ENCODE results near the gene FAM174C. TPM values are rescaled to one million over a fixed set of nuclear protein-coding genes. Genes with fewer than 3 reads are reported as not detected.
A peak's percentile ranks its signal among the peaks of the same experiment; 100 is the strongest.

FAM174C gene
- total and polyA plus RNA-seq, 11 donors = 11.6 to 56.4 (median 23.8) TPM

DNA sequence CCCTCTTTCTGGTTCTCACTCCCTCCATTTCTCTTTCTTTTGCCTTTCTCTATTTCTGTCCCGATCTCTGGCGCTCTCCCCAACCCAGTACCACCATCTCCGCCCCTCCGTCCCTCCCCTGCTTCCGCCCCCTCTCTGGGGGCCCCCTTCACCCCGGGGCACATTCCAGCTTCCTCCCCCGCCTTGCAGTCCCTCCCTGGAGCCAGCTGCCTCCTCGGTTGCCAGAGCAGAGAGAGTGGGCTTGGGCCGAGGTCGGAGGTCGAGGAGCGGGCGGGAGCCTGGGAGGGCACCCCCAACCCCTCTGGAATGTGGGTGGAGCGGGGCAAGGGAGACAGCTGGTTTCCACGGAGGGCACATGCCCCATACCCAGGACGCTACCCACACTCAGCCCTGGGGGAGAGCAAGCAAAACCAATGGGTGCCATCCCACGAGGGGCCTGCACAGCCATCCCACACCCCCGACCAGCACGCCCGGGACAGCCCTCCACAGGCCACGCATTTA, 12.7 kb upstream of the FAM174C start:
- no peak for ATAC-seq
- no peak for TF ChIP-seq POLR2A (IDR thresholded peaks at IDR 0.05)
- TF ChIP-seq, protein P1, sequence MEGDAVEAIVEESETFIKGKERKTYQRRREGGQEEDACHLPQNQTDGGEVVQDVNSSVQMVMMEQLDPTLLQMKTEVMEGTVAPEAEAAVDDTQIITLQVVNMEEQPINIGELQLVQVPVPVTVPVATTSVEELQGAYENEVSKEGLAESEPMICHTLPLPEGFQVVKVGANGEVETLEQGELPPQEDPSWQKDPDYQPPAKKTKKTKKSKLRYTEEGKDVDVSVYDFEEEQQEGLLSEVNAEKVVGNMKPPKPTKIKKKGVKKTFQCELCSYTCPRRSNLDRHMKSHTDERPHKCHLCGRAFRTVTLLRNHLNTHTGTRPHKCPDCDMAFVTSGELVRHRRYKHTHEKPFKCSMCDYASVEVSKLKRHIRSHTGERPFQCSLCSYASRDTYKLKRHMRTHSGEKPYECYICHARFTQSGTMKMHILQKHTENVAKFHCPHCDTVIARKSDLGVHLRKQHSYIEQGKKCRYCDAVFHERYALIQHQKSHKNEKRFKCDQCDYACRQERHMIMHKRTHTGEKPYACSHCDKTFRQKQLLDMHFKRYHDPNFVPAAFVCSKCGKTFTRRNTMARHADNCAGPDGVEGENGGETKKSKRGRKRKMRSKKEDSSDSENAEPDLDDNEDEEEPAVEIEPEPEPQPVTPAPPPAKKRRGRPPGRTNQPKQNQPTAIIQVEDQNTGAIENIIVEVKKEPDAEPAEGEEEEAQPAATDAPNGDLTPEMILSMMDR (IDR thresholded peaks at IDR 0.05) = no peak
- peak overlapping the region in 4 of 12 donors; percentile 71 to 82 (median 76) for H3K4me3 ChIP-seq
- peak overlapping the region; percentile 64 to 100 (median 96) for H3K27ac ChIP-seq
- 64 to 69% (median 68%) methylated on average over 18 to 21 of the region's 21 CpGs for WGBS, 4 donors
- H3K4me1 ChIP-seq = peaks cover 15 to 81% (median 74%) of the 10 kb centered on the region in 12 donors
- H3K36me3 ChIP-seq = peaks cover 0 to 13% (median 7%) of the 10 kb centered on the region in 9 donors
- H3K9me3 ChIP-seq = no peaks in the 10 kb centered on the region
- no peak for DNase-seq
- intact Hi-C loops (cut with DNase I) = no loop called here
- no peaks in the 10 kb centered on the region for H3K27me3 ChIP-seq

- ATAC-seq (no peak), DNase-seq (no peak)
- no peaks in the 10 kb centered on the region for H3K27me3 ChIP-seq
- intact Hi-C loops (cut with DNase I) = no loop called here
- TF ChIP-seq, protein P1 (IDR thresholded peaks at IDR 0.05) = no peak
- TF ChIP-seq POLR2A (IDR thresholded peaks at IDR 0.05) = no peak
- 77 to 83% (median 80%) methylated on average over 5 of the region's 5 CpGs for WGBS, 4 donors
- H3K36me3 ChIP-seq = peaks cover 0 to 8% (median 2%) of the 10 kb centered on the region in 9 donors
- no peaks in the 10 kb centered on the region for H3K9me3 ChIP-seq
- peaks cover 12 to 81% (median 74%) of the 10 kb centered on the region in 12 donors for H3K4me1 ChIP-seq
- H3K4me3 ChIP-seq = no peak overlapping the region
- H3K27ac ChIP-seq = peak overlapping the region in 8 of 12 donors; percentile 24 to 100 (median 96)
Observed at GRCh38 chr19:1263188-1263587, 12.1 kb upstream of the FAM174C start.

DNA sequence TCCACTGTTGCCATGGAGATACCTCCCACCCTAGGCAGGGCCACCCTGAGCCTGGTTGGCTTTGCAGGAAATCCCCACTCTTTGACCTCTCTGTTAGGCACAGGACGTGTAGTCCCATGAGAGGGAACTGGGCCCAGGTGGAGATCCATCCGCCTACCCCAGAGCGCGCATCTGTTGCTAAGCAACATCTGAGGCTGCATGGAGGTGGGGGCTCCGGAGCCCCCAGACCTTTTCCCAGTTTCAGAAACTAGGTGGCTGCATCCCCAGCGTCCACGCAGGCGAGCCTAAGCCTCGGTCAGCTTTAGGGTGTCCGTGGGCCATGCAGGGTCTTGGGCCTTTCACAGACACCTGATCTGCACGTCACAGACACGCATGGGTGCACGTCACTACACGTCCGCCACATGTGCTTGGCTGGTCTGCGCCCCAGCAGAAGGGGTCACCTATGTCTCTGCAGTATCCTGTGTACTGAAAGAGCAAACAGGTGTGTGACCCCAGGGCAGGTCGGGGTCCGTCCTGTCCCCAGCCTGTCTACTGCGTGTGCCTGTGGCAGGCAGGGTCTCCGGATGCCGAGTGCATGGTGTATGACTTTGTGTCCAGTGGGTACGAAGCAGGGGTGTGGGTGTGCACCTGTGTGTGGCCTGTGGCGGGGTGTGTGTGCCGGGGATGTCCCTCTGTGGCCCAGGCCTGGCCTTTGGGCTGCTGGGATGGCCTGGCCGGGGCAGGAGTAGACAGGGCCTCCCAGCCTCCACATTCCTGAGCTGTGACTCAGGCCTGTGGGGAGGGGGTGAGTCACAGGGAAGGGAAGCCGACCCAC, 10.3 kb upstream of the FAM174C start:
- H3K4me3 ChIP-seq = peak overlapping the region in 6 of 12 donors; percentile 1 to 63 (median 56)
- H3K9me3 ChIP-seq = no peaks in the 10 kb centered on the region
- peak; percentile 75 to 87 (median 82) for DNase-seq
- intact Hi-C loops (cut with DNase I) = no loop called here
- peak overlapping the region; percentile 43 to 96 (median 92) for H3K27ac ChIP-seq
- no peaks in the 10 kb centered on the region for H3K27me3 ChIP-seq
- peaks cover 10 to 73% (median 65%) of the 10 kb centered on the region in 12 donors for H3K4me1 ChIP-seq
- 67 to 73% (median 71%) methylated on average over 18 to 26 of the region's 26 CpGs for WGBS, 4 donors
- peaks cover 0 to 2% (median 0%) of the 10 kb centered on the region in 9 donors for H3K36me3 ChIP-seq
- no peak for TF ChIP-seq POLR2A (IDR thresholded peaks at IDR 0.05)
- TF ChIP-seq, protein P1 (IDR thresholded peaks at IDR 0.05) = no peak
- ATAC-seq = peak in 2 of 4 donors; percentile 12 to 16

GRCh38 chr19:1265615-1266128, 9.7 kb upstream of the FAM174C start:
- Histone ChIP-seq H3K9me3 (no peaks in the 10 kb centered on the region), H3K36me3 (peaks cover 0 to 8% (median 4%) of the 10 kb centered on the region in 9 donors), H3K27me3 (no peaks in the 10 kb centered on the region), H3K27ac (peak overlapping the region; percentile 43 to 96 (median 92)), H3K4me3 (peak overlapping the region; percentile 2 to 66 (median 56)), H3K4me1 (peaks cover 8 to 73% (median 65%) of the 10 kb centered on the region in 12 donors)
- TF ChIP-seq POLR2A (IDR thresholded peaks at IDR 0.05) = no peak
- TF ChIP-seq, protein P1 (IDR thresholded peaks at IDR 0.05) = no peak
- WGBS, 4 donors = 18 to 34% (median 26%) methylated on average over 10 to 28 of the region's 28 CpGs
- intact Hi-C loops (cut with DNase I) = loop anchor here in 4 of 10 donors (1.0 to 2.0 kb wide), 3 partner anchors 16 to 21 kb away; no protein-coding TSS in a partner anchor
- ATAC-seq (peak in 3 of 4 donors; percentile 0 to 8 (median 8)), DNase-seq (peak; percentile 68 to 89 (median 80))
